ENCODE measurements around the gene ZDHHC9.

Gene ZDHHC9

GRCh38 chrX:129782706-129783105 lies 61.0 kb downstream of the ZDHHC9 start:
- no peak overlapping the region for H4K12ac ChIP-seq (ENCODE audit: low read depth, low read length)
- no peak overlapping the region for H3K18ac ChIP-seq (ENCODE audit: low read length)
- H2BK120ac ChIP-seq (ENCODE audit: insufficient read depth, low read length, poor library complexity), result no peak overlapping the region
- no peaks in the 10 kb centered on the region for H3K79me1 ChIP-seq (ENCODE audit: low read length)
- no peak overlapping the region for H4K91ac ChIP-seq (ENCODE audit: low read depth, low read length)
- no peaks in the 10 kb centered on the region for H3K36me3 ChIP-seq (ENCODE audit: control insufficient read depth in 1 of 2, insufficient read depth in 2 of 2, low read length in 2 of 2)
- peaks cover 7 to 12% of the 10 kb centered on the region in 2 experiments for H3K4me1 ChIP-seq (ENCODE audit: control insufficient read depth in 1 of 2, insufficient read depth in 2 of 2, low read length in 2 of 2)
- no CpG with 5 or more reads among the region's 4 CpGs for WGBS (ENCODE audit: extremely low coverage, insufficient coverage, insufficient read length)
- no peak overlapping the region for H3K4ac ChIP-seq (ENCODE audit: low read depth, low read length)
- no peak overlapping the region for H4K8ac ChIP-seq (ENCODE audit: low read depth, low read length)
- DNase-seq, result no peak
- H2AFZ ChIP-seq (ENCODE audit: insufficient read depth, low read length, poor library complexity), result no peak overlapping the region
- H3K14ac ChIP-seq (ENCODE audit: low read length), result no peak overlapping the region
- no peak overlapping the region for H2BK5ac ChIP-seq (ENCODE audit: low read depth, low read length, poor library complexity)
- no peaks in the 10 kb centered on the region for H3K27me3 ChIP-seq (ENCODE audit: insufficient read depth, low read length)
- no peaks in the 10 kb centered on the region for H3K79me2 ChIP-seq (ENCODE audit: control insufficient read depth, insufficient read depth, low read length, poor library complexity)
- no peaks in the 10 kb centered on the region for H3K9me3 ChIP-seq (ENCODE audit: insufficient read depth, low read depth, low read length)
- H2BK12ac ChIP-seq (ENCODE audit: low read length), result no peak overlapping the region
- no peak overlapping the region for H3K23ac ChIP-seq (ENCODE audit: low read length)
- H3K4me2 ChIP-seq (ENCODE audit: low read length), result no peak overlapping the region
- no peak overlapping the region for H3K27ac ChIP-seq (ENCODE audit: low read depth, low read length)
- H2AK5ac ChIP-seq (ENCODE audit: low read length), result no peak overlapping the region
- no peak overlapping the region for H3K4me3 ChIP-seq (ENCODE audit: low read depth, low read length)
- H3K9ac ChIP-seq (ENCODE audit: low read length), result no peak overlapping the region

GRCh38 chrX:129781680-129782495 lies 61.8 kb downstream of the ZDHHC9 start:
- peaks cover 11 to 18% of the 10 kb centered on the region in 2 experiments for H3K4me1 ChIP-seq (ENCODE audit: control insufficient read depth in 1 of 2, insufficient read depth in 2 of 2, low read length in 2 of 2)
- no peak overlapping the region for H3K4ac ChIP-seq (ENCODE audit: low read depth, low read length)
- H3K14ac ChIP-seq (ENCODE audit: low read length), result no peak overlapping the region
- no peak overlapping the region for H3K27ac ChIP-seq (ENCODE audit: low read depth, low read length)
- H2BK5ac ChIP-seq (ENCODE audit: low read depth, low read length, poor library complexity), result no peak overlapping the region
- H3K18ac ChIP-seq (ENCODE audit: low read length), result no peak overlapping the region
- WGBS (ENCODE audit: extremely low coverage, insufficient coverage, insufficient read length), result no CpG with 5 or more reads among the region's 10 CpGs
- no peaks in the 10 kb centered on the region for H3K36me3 ChIP-seq (ENCODE audit: control insufficient read depth in 1 of 2, insufficient read depth in 2 of 2, low read length in 2 of 2)
- no peak overlapping the region for H4K12ac ChIP-seq (ENCODE audit: low read depth, low read length)
- no peak overlapping the region for H3K9ac ChIP-seq (ENCODE audit: low read length)
- no peak overlapping the region for H3K4me2 ChIP-seq (ENCODE audit: low read length)
- H3K9me3 ChIP-seq (ENCODE audit: insufficient read depth, low read depth, low read length), result no peaks in the 10 kb centered on the region
- DNase-seq, result no peak
- no peak overlapping the region for H2BK120ac ChIP-seq (ENCODE audit: insufficient read depth, low read length, poor library complexity)
- no peak overlapping the region for H2AFZ ChIP-seq (ENCODE audit: insufficient read depth, low read length, poor library complexity)
- H4K8ac ChIP-seq (ENCODE audit: low read depth, low read length), result no peak overlapping the region
- peaks cover 4% of the 10 kb centered on the region for H3K79me1 ChIP-seq (ENCODE audit: low read length)
- H3K79me2 ChIP-seq (ENCODE audit: control insufficient read depth, insufficient read depth, low read length, poor library complexity), result no peaks in the 10 kb centered on the region
- no peak overlapping the region for H2BK12ac ChIP-seq (ENCODE audit: low read length)
- H2AK5ac ChIP-seq (ENCODE audit: low read length), result no peak overlapping the region
- no peaks in the 10 kb centered on the region for H3K27me3 ChIP-seq (ENCODE audit: insufficient read depth, low read length)
- no peak overlapping the region for H4K91ac ChIP-seq (ENCODE audit: low read depth, low read length)
- no peak overlapping the region for H3K4me3 ChIP-seq (ENCODE audit: low read depth, low read length)
- H3K23ac ChIP-seq (ENCODE audit: low read length), result no peak overlapping the region

- no peak overlapping the region for H3K4me2 ChIP-seq (ENCODE audit: low read length)
- no peak overlapping the region for H2BK12ac ChIP-seq (ENCODE audit: low read length)
- no peak overlapping the region for H3K14ac ChIP-seq (ENCODE audit: low read length)
- H3K9me3 ChIP-seq (ENCODE audit: insufficient read depth, low read depth, low read length), result no peaks in the 10 kb centered on the region
- no peak overlapping the region for H3K9ac ChIP-seq (ENCODE audit: low read length)
- DNase-seq, result no peak
- H3K4ac ChIP-seq (ENCODE audit: low read depth, low read length), result no peak overlapping the region
- no peak overlapping the region for H4K12ac ChIP-seq (ENCODE audit: low read depth, low read length)
- no peaks in the 10 kb centered on the region for H3K79me2 ChIP-seq (ENCODE audit: control insufficient read depth, insufficient read depth, low read length, poor library complexity)
- H4K91ac ChIP-seq (ENCODE audit: low read depth, low read length), result no peak overlapping the region
- H3K18ac ChIP-seq (ENCODE audit: low read length), result no peak overlapping the region
- peaks cover 4% of the 10 kb centered on the region for H3K79me1 ChIP-seq (ENCODE audit: low read length)
- WGBS (ENCODE audit: extremely low coverage, insufficient coverage, insufficient read length), result no CpG with 5 or more reads among the region's 8 CpGs
- H2AK5ac ChIP-seq (ENCODE audit: low read length), result no peak overlapping the region
- H2BK5ac ChIP-seq (ENCODE audit: low read depth, low read length, poor library complexity), result no peak overlapping the region
- H2AFZ ChIP-seq (ENCODE audit: insufficient read depth, low read length, poor library complexity), result no peak overlapping the region
- H3K23ac ChIP-seq (ENCODE audit: low read length), result no peak overlapping the region
- H2BK120ac ChIP-seq (ENCODE audit: insufficient read depth, low read length, poor library complexity), result no peak overlapping the region
- no peak overlapping the region for H3K4me3 ChIP-seq (ENCODE audit: low read depth, low read length)
- H3K36me3 ChIP-seq (ENCODE audit: control insufficient read depth in 1 of 2, insufficient read depth in 2 of 2, low read length in 2 of 2), result no peaks in the 10 kb centered on the region
- no peak overlapping the region for H3K27ac ChIP-seq (ENCODE audit: low read depth, low read length)
- peaks cover 8 to 14% of the 10 kb centered on the region in 2 experiments for H3K4me1 ChIP-seq (ENCODE audit: control insufficient read depth in 1 of 2, insufficient read depth in 2 of 2, low read length in 2 of 2)
- no peak overlapping the region for H4K8ac ChIP-seq (ENCODE audit: low read depth, low read length)
- no peaks in the 10 kb centered on the region for H3K27me3 ChIP-seq (ENCODE audit: insufficient read depth, low read length)
Observed at GRCh38 chrX:129781134-129781672, 62.5 kb downstream of the ZDHHC9 start.

- H3K18ac ChIP-seq (ENCODE audit: low read length), result no peak overlapping the region
- no peaks in the 10 kb centered on the region for H3K36me3 ChIP-seq (ENCODE audit: control insufficient read depth in 1 of 2, insufficient read depth in 2 of 2, low read length in 2 of 2)
- H4K12ac ChIP-seq (ENCODE audit: low read depth, low read length), result no peak overlapping the region
- no peak overlapping the region for H4K8ac ChIP-seq (ENCODE audit: low read depth, low read length)
- WGBS (ENCODE audit: extremely low coverage, insufficient coverage, insufficient read length), result no CpG with 5 or more reads among the region's 6 CpGs
- H3K23ac ChIP-seq (ENCODE audit: low read length), result no peak overlapping the region
- H2BK12ac ChIP-seq (ENCODE audit: low read length), result no peak overlapping the region
- H2BK120ac ChIP-seq (ENCODE audit: insufficient read depth, low read length, poor library complexity), result no peak overlapping the region
- H3K79me1 ChIP-seq (ENCODE audit: low read length), result peaks cover 4% of the 10 kb centered on the region
- H4K91ac ChIP-seq (ENCODE audit: low read depth, low read length), result no peak overlapping the region
- no peak overlapping the region for H3K4me2 ChIP-seq (ENCODE audit: low read length)
- no peak overlapping the region for H3K14ac ChIP-seq (ENCODE audit: low read length)
- H3K4me3 ChIP-seq (ENCODE audit: low read depth, low read length), result no peak overlapping the region
- no peak overlapping the region for H2AFZ ChIP-seq (ENCODE audit: insufficient read depth, low read length, poor library complexity)
- H2AK5ac ChIP-seq (ENCODE audit: low read length), result no peak overlapping the region
- H3K79me2 ChIP-seq (ENCODE audit: control insufficient read depth, insufficient read depth, low read length, poor library complexity), result no peaks in the 10 kb centered on the region
- H3K27ac ChIP-seq (ENCODE audit: low read depth, low read length), result no peak overlapping the region
- no peak for DNase-seq
- H3K4ac ChIP-seq (ENCODE audit: low read depth, low read length), result no peak overlapping the region
- no peaks in the 10 kb centered on the region for H3K27me3 ChIP-seq (ENCODE audit: insufficient read depth, low read length)
- H3K9me3 ChIP-seq (ENCODE audit: insufficient read depth, low read depth, low read length), result no peaks in the 10 kb centered on the region
- H3K4me1 ChIP-seq (ENCODE audit: control insufficient read depth in 1 of 2, insufficient read depth in 2 of 2, low read length in 2 of 2), result peaks cover 4 to 7% of the 10 kb centered on the region in 2 experiments
- H3K9ac ChIP-seq (ENCODE audit: low read length), result no peak overlapping the region
- H2BK5ac ChIP-seq (ENCODE audit: low read depth, low read length, poor library complexity), result no peak overlapping the region
Observed at GRCh38 chrX:129780441-129781105, 63.1 kb downstream of the ZDHHC9 start.
